CD14-positive monocyte (primary cell): ENCODE data around the gene KCNA1. TPM values are rescaled to one million over a fixed set of nuclear protein-coding genes. Genes with fewer than 3 reads are reported as not detected.

Experiments used
- DNase-seq, 3 donors: peaks; one replicate each; pipeline ENCODE4 v3.0.0-alpha.2; 2011 to 2022
- H2AFZ ChIP-seq: 2 replicates; pipeline ENCODE4 v1.6.0; 2012; ENCODE audit warnings: mild to moderate bottlenecking, low read depth, low read length, inconsistent platforms; ENCODE audit not compliant: insufficient read depth, poor library complexity, severe bottlenecking
- H3K27ac ChIP-seq, 2 donors: 1 replicate in 1 of 2; 2 replicates in 1 of 2; pipeline ENCODE4 v1.5.1; 2012 to 2013; ENCODE audit warnings: low read length in 2 of 2, control low read depth in 1 of 2, inconsistent platforms in 1 of 2, low read depth in 1 of 2, mild to moderate bottlenecking in 1 of 2
- H3K27me3 ChIP-seq, 2 donors: one replicate each; pipeline versions ENCODE4 v1.6.0 to v1.6.1; 2011 to 2013; ENCODE audit warnings: low read length in 2 of 2; ENCODE audit not compliant: control insufficient read depth in 2 of 2, insufficient read depth in 2 of 2
- H3K36me3 ChIP-seq, 2 donors: replicated peaks in 1 of 2; 1 replicate in 1 of 2; 2 replicates in 1 of 2; pipeline versions ENCODE4 v1.5.1 to v1.6.1; 2012 to 2013; ENCODE audit warnings: low read length in 2 of 2, control low read depth in 1 of 2, inconsistent platforms in 1 of 2, mild to moderate bottlenecking in 1 of 2; ENCODE audit not compliant: insufficient read depth in 2 of 2, control insufficient read depth in 1 of 2
- H3K4me1 ChIP-seq, 2 donors: 1 replicate in 1 of 2; 2 replicates in 1 of 2; pipeline versions ENCODE4 v1.5.1 to v1.6.1; 2012 to 2013; ENCODE audit warnings: low read length in 2 of 2, control low read depth in 1 of 2, inconsistent platforms in 1 of 2, mild to moderate bottlenecking in 1 of 2, moderate library complexity in 1 of 2; ENCODE audit not compliant: insufficient read depth in 2 of 2, control insufficient read depth in 1 of 2
- H3K4me2 ChIP-seq: replicated peaks from 2 replicates; pipeline ENCODE3; 2012; ENCODE audit warnings: low read length, moderate library complexity, mild to moderate bottlenecking; ENCODE audit not compliant: poor library complexity, severe bottlenecking; ENCODE audit errors: extremely low read depth
- H3K4me3 ChIP-seq, 3 experiments: fragments of 200-600 bp in 1 of 3; sonication (generic) in 1 of 3; replicated peaks in 1 of 3; 1 replicate in 2 of 3; 2 replicates in 1 of 3; pipeline ENCODE4 v1.5.1; 2011 to 2013; ENCODE audit warnings: low read length in 3 of 3, mild to moderate bottlenecking in 3 of 3, control low read depth in 2 of 3, low read depth in 2 of 3, inconsistent platforms in 1 of 3, moderate library complexity in 1 of 3
- H3K79me2 ChIP-seq: 2 replicates; pipeline ENCODE4 v1.6.0; 2012; ENCODE audit warnings: mild to moderate bottlenecking, control low read depth, inconsistent platforms, low read length, moderate library complexity; ENCODE audit not compliant: insufficient read depth
- H3K9ac ChIP-seq: 2 replicates; pipeline ENCODE4 v1.6.0; 2017; ENCODE audit warnings: low read length, mild to moderate bottlenecking; ENCODE audit not compliant: insufficient read depth, poor library complexity, severe bottlenecking
- H3K9me3 ChIP-seq, 2 donors: replicated peaks in 1 of 2; 1 replicate in 1 of 2; 2 replicates in 1 of 2; pipeline versions ENCODE4 v1.5.1 to v1.6.1; 2012 to 2013; ENCODE audit warnings: low read length in 2 of 2, control low read depth in 1 of 2; ENCODE audit not compliant: control insufficient read depth in 1 of 2, insufficient read depth in 1 of 2
- H4K20me1 ChIP-seq: 2 replicates; pipeline ENCODE4 v1.6.0; 2012; ENCODE audit warnings: mild to moderate bottlenecking, low read length, control low read depth, moderate library complexity; ENCODE audit not compliant: insufficient read depth
- H3K27ac Mint-ChIP-seq, 7 donors: one replicate each; pipeline ENCODE4 v1.8.0; 2020; ENCODE audit warnings: mild to moderate bottlenecking in 7 of 7, mixed read lengths in 7 of 7, moderate library complexity in 6 of 7, inconsistent platforms in 2 of 7
- H3K27me3 Mint-ChIP-seq, 3 donors: one replicate each; pipeline ENCODE4 v1.8.0; 2021 to 2022; ENCODE audit warnings: low read depth in 3 of 3, mild to moderate bottlenecking in 3 of 3, mixed read lengths in 3 of 3, moderate library complexity in 3 of 3, inconsistent platforms in 1 of 3
- H3K36me3 Mint-ChIP-seq, 2 donors: one replicate each; pipeline ENCODE4 v1.8.0; 2020; ENCODE audit warnings: mixed read lengths in 2 of 2, inconsistent platforms in 1 of 2, mild to moderate bottlenecking in 1 of 2
- H3K4me1 Mint-ChIP-seq: one replicate; pipeline ENCODE4 v1.8.0; 2020; ENCODE audit warnings: mild to moderate bottlenecking, mixed read lengths
- H3K4me3 Mint-ChIP-seq, 2 donors: one replicate each; pipeline ENCODE4 v1.8.0; 2020; ENCODE audit warnings: mild to moderate bottlenecking in 2 of 2, mixed read lengths in 2 of 2, moderate library complexity in 1 of 2
- H3K9me3 Mint-ChIP-seq, 7 donors: one replicate each; pipeline ENCODE4 v1.8.0; 2020 to 2022; ENCODE audit warnings: mixed read lengths in 7 of 7, mild to moderate bottlenecking in 6 of 7, moderate library complexity in 6 of 7, inconsistent platforms in 2 of 7
- WGBS: methylation state at CpG from one replicate; pipeline ENCODE4 v1.1.5; 2013; ENCODE audit warnings: missing lambda C conversion rate; ENCODE audit not compliant: insufficient coverage; 5-methylcytosine and 5-hydroxymethylcytosine counted together
- intact Hi-C, 2 donors: fragments of 100-400 bp; cut with micrococcal nuclease; formaldehyde crosslinking; loops; one replicate each; pipeline versions ENCODE4 v1.15.0 to v1.15.1; 2023
- polyA plus RNA-seq, 3 donors: library from polyadenylated mRNA; depleted of rRNA in 1 of 3; unstranded in 2 of 3; stranded (reverse) in 1 of 3; fragments of 300-500 nt in 2 of 3; fragments of >200 nt in 1 of 3; fragmentation: Illumina TruSeq in 2 of 3; gene quantifications; 1 replicate in 2 of 3; 2 replicates in 1 of 3; pipeline ENCODE4 v1.2.3, GENCODE V29; 2012 to 2021
- TF ChIP-seq, protein P1 (sequence below): fragments of 200-600 bp; IDR thresholded peaks from one replicate; pipeline ENCODE4 v1.8.0; 2022; ENCODE audit warnings: antibody characterized with exemption, mild to moderate bottlenecking

KCNA1 gene
- polyA plus RNA-seq, 3 donors = not detected

DNA sequence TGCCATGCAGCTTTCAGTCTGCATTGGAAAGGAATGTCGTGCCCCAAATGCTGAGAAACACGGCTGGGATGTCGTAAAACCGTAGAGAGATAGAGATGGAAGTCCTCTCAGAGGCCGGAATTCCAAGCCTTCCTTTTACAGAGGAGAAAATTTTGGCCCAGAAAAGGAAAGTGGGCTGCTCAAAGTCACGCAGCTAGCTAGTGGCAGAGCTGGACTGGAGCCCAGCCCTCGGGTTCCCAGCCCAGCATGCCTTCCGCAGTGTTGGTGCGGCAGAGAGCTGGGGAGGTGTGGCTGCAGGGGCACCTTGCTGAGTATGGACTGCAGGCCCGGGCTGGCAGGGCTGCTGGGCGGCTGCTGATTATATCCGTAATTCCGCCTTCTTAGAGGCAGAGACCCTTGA, 50.3 kb downstream of the KCNA1 start:
- Histone ChIP-seq H3K27me3 (no peaks in the 10 kb centered on the region), H3K4me3 (no peak overlapping the region), H3K27ac (no peak overlapping the region), H3K9ac (no peak overlapping the region), H3K4me1 (no peaks in the 10 kb centered on the region), H2AFZ (no peak overlapping the region), H4K20me1 (no peaks in the 10 kb centered on the region), H3K9me3 (no peaks in the 10 kb centered on the region), H3K36me3 (no peaks in the 10 kb centered on the region), H3K4me2 (no peak overlapping the region), H3K79me2 (no peaks in the 10 kb centered on the region)
- no peaks in the 10 kb centered on the region for H3K4me1 Mint-ChIP-seq
- no peak overlapping the region for H3K4me3 Mint-ChIP-seq
- DNase-seq = no peak
- TF ChIP-seq, protein P1, sequence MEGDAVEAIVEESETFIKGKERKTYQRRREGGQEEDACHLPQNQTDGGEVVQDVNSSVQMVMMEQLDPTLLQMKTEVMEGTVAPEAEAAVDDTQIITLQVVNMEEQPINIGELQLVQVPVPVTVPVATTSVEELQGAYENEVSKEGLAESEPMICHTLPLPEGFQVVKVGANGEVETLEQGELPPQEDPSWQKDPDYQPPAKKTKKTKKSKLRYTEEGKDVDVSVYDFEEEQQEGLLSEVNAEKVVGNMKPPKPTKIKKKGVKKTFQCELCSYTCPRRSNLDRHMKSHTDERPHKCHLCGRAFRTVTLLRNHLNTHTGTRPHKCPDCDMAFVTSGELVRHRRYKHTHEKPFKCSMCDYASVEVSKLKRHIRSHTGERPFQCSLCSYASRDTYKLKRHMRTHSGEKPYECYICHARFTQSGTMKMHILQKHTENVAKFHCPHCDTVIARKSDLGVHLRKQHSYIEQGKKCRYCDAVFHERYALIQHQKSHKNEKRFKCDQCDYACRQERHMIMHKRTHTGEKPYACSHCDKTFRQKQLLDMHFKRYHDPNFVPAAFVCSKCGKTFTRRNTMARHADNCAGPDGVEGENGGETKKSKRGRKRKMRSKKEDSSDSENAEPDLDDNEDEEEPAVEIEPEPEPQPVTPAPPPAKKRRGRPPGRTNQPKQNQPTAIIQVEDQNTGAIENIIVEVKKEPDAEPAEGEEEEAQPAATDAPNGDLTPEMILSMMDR = no peak
- H3K27ac Mint-ChIP-seq = no peak overlapping the region
- intact Hi-C loops = no loop called here
- peaks cover 14 to 28% (median 23%) of the 10 kb centered on the region in 3 donors for H3K27me3 Mint-ChIP-seq
- 77% methylated on average over 11 of the region's 13 CpGs for WGBS
- no peaks in the 10 kb centered on the region for H3K36me3 Mint-ChIP-seq
- peaks cover 0 to 2% (median 0%) of the 10 kb centered on the region in 7 donors for H3K9me3 Mint-ChIP-seq

DNA sequence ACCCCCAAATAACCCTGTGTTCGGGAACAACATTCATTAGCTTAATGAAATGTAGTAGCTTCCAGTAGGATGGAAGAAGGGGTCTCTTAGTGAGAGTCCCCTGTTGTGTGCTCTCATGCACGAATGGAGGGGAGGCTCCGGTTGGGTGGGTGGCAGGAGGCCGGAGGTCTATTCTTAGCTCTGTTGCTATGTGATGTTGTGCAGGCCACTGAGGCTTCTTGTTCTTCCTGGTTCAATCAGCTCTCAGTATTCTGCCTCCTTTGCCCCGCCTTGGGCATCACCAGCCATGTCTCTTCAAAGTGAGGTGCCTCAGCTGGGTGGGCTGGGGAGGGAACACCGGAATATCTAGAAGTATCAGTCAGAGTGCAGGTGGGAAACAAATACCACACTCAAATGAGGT, 50.8 kb downstream of the KCNA1 start:
- Mint-ChIP-seq H3K4me3 (no peak overlapping the region), H3K9me3 (peaks cover 0 to 2% (median 0%) of the 10 kb centered on the region in 7 donors), H3K4me1 (no peaks in the 10 kb centered on the region), H3K27ac (no peak overlapping the region), H3K27me3 (peaks cover 11 to 25% (median 19%) of the 10 kb centered on the region in 3 donors), H3K36me3 (no peaks in the 10 kb centered on the region)
- no peaks in the 10 kb centered on the region for H3K4me1 ChIP-seq
- H3K9ac ChIP-seq = no peak overlapping the region
- no peak overlapping the region for H3K4me2 ChIP-seq
- no peak overlapping the region for H3K27ac ChIP-seq
- H3K4me3 ChIP-seq = no peak overlapping the region
- H3K9me3 ChIP-seq = no peaks in the 10 kb centered on the region
- H3K36me3 ChIP-seq = no peaks in the 10 kb centered on the region
- TF ChIP-seq, protein P1 = no peak
- H4K20me1 ChIP-seq = no peaks in the 10 kb centered on the region
- no peak for DNase-seq
- 90% methylated on average over 3 of the region's 6 CpGs for WGBS
- intact Hi-C loops = no loop called here
- no peak overlapping the region for H2AFZ ChIP-seq
- no peaks in the 10 kb centered on the region for H3K27me3 ChIP-seq
- H3K79me2 ChIP-seq = no peaks in the 10 kb centered on the region
